Keratinocyte (primary cell): ENCODE measurements around the gene EZH2.

Experiments
- CTCF ChIP-seq, 3 experiments: IDR thresholded peaks in 1 of 3; conservative IDR thresholded peaks in 1 of 3; optimal IDR thresholded peaks in 1 of 3; 2 replicates in 2 of 3; 3 replicates in 1 of 3; pipeline versions ENCODE3 to v1.5.1; 2011; ENCODE audit warnings: low read length in 3 of 3, mild to moderate bottlenecking in 3 of 3, moderate library complexity in 2 of 3, control low read depth in 1 of 3, inconsistent platforms in 1 of 3; ENCODE audit not compliant: insufficient read depth in 2 of 3; ENCODE audit errors: extremely low read depth in 1 of 3
- EZH2 ChIP-seq: IDR thresholded peaks from one replicate; pipeline ENCODE4 v1.6.1; 2012; ENCODE audit warnings: inconsistent platforms, mild to moderate bottlenecking, low read length, moderate library complexity

- no peak for TF ChIP-seq CTCF (optimal IDR thresholded peaks at IDR 0.05 in 1 of 3, IDR thresholded peaks at IDR 0.05 in 1 of 3, conservative IDR thresholded peaks at IDR 0.05 in 1 of 3; ENCODE audit: extremely low read depth in 1 of 3, insufficient read depth in 2 of 3, low read length in 3 of 3)
- no peak for TF ChIP-seq EZH2
These were observed 35.8 kb upstream of the EZH2 start for GRCh38 chr7:148919859-148920258.
